ENCODE measurements around the gene MSN.

GRCh38 chrX:65745992-65746391 lies 78.5 kb downstream of the MSN start:
- TF ChIP-seq POLR2AphosphoS5 (IDR thresholded peaks at IDR 0.05; ENCODE audit: borderline replicate concordance, low read depth, low read length) (no peak), EZH2 (IDR thresholded peaks at IDR 0.05) (no peak), FOXP2 (optimal IDR thresholded peaks at IDR 0.05; ENCODE audit: control extremely low read depth, extremely low read length, insufficient read depth) (no peak)
